ENCODE results near the gene MT3. TPM values are rescaled to one million over a fixed set of nuclear protein-coding genes. Genes with fewer than 3 reads are reported as not detected.
A peak's percentile ranks its signal among the peaks of the same experiment; 100 is the strongest.
"Not testable (repeated sequence)": the region's sequence is repeated elsewhere in the genome, so short reads cannot be mapped to it uniquely, and the experiment has no call there.

Gene MT3
- polyA plus RNA-seq, 12 donors: 2.2 to 22.0 (median 9.9) TPM; not detected in 2

GRCh38 chr16:56608043-56608875 lies 18.9 kb downstream of the MT3 start, which contains the start of gene MT2A:
TSS of gene MT2A (plus strand) at chr16:56608584. CDS start at chr16:56608656, 72 bp downstream.
- peak; percentile 90 for DNase-seq

GRCh38 chr16:56608876-56609462 lies 19.6 kb downstream of the MT3 start:
- no peak for DNase-seq

GRCh38 chr16:56609463-56609921 lies 20.2 kb downstream of the MT3 start:
- DNase-seq: peak; percentile 75

- peak; percentile 13 for DNase-seq
Measured at GRCh38 chr16:56610017-56610608, 20.8 kb downstream of the MT3 start.

GRCh38 chr16:56610609-56611111 lies 21.3 kb downstream of the MT3 start:
- no peak for DNase-seq

- no peak for DNase-seq
Measured at GRCh38 chr16:56611281-56611833, 22.0 kb downstream of the MT3 start.

GRCh38 chr16:56613706-56614105 lies 24.4 kb downstream of the MT3 start:
- DNase-seq: no peak

GRCh38 chr16:56614549-56614991 lies 25.2 kb downstream of the MT3 start:
- no peak for DNase-seq

GRCh38 chr16:56615353-56615752 lies 26.0 kb downstream of the MT3 start:
- DNase-seq: no peak

- DNase-seq: no peak
Measured at GRCh38 chr16:56616608-56617211, 27.4 kb downstream of the MT3 start.

GRCh38 chr16:56617212-56618085 lies 28.1 kb downstream of the MT3 start:
- DNase-seq: no peak

GRCh38 chr16:56618138-56618537 lies 28.8 kb downstream of the MT3 start:
- no peak for DNase-seq

GRCh38 chr16:56620339-56620897 lies 31.1 kb downstream of the MT3 start:
- no peak for DNase-seq

- DNase-seq: not testable (repeated sequence)
Measured at GRCh38 chr16:56621665-56622445, 32.5 kb downstream of the MT3 start.

GRCh38 chr16:56623184-56623583 lies 33.9 kb downstream of the MT3 start:
- not testable (repeated sequence) for DNase-seq

GRCh38 chr16:56623637-56624036 lies 34.3 kb downstream of the MT3 start:
- DNase-seq: no peak

- DNase-seq: no peak
Measured at GRCh38 chr16:56625140-56625942, 36.0 kb downstream of the MT3 start, which contains the start of gene MT1E. TSS of gene MT1E (plus strand) at chr16:56625781. CDS start at chr16:56625852, 71 bp downstream.

GRCh38 chr16:56625943-56626654 lies 36.8 kb downstream of the MT3 start:
- DNase-seq: no peak
